WI38 (cell line): Measurements from ENCODE around the gene WSCD1.

ENCODE experiments used
- H3K4me3 ChIP-seq: 2 replicates; pipeline ENCODE4 v1.5.1; 2011; ENCODE audit warnings: low read depth, mild to moderate bottlenecking, control low read depth, low read length
- TF ChIP-seq, protein P1 (sequence below): IDR thresholded peaks from 2 replicates; pipeline ENCODE4 v1.5.1; 2012; ENCODE audit warnings: low read depth, mild to moderate bottlenecking, control low read depth, low read length

The WSCD1 gene

DNA sequence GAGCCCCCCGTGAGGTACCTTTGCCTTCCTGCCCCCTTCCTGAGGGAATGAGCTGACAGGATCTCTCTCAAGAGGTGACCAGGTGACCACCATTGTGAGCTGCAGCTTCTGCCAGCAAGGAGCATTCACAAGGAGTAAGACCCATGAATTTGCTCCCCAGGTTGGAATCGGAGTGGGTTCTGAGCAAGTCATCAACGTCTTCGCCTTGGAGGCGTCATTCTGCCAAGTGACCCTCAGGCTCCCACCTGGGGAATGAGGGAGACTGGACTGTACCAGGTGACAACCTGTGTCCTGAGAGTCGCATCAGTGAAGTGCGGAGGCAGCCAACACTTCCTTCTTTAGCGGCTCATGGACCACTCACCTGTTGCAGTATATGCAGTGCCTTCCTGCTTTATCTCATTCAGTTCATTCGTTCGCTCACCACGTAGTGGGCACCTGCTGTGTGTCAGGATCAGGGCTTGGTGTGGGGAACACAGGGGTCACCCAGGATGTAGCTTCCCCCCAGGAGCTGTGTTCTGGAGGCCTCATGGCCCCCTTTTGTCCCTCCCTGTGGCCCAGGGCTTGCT, 22.8 kb downstream of the WSCD1 start:
- TF ChIP-seq, protein P1, sequence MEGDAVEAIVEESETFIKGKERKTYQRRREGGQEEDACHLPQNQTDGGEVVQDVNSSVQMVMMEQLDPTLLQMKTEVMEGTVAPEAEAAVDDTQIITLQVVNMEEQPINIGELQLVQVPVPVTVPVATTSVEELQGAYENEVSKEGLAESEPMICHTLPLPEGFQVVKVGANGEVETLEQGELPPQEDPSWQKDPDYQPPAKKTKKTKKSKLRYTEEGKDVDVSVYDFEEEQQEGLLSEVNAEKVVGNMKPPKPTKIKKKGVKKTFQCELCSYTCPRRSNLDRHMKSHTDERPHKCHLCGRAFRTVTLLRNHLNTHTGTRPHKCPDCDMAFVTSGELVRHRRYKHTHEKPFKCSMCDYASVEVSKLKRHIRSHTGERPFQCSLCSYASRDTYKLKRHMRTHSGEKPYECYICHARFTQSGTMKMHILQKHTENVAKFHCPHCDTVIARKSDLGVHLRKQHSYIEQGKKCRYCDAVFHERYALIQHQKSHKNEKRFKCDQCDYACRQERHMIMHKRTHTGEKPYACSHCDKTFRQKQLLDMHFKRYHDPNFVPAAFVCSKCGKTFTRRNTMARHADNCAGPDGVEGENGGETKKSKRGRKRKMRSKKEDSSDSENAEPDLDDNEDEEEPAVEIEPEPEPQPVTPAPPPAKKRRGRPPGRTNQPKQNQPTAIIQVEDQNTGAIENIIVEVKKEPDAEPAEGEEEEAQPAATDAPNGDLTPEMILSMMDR: no peak
- no peak overlapping the region for H3K4me3 ChIP-seq

DNA sequence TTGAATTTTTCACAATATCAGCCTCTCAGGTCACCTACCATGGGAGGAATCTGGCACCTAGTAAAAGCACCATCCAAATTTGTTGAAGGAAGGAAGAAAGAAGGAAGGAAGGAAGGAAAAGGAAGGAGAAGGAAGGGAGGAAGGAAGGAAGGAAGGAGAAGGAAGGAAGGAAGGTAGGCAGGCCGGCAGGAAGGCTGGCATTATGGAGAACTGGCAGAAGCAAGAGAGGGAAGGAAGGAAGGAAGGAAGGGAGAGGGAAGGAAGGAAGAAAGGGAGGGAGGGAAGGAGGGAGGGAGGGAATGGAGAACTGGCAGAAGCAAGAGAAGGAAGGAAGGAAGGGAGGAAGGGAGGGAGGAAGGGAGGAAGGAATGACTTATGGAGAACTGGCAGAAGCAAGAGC, 24.3 kb downstream of the WSCD1 start:
- TF ChIP-seq, protein P1: no peak
- no peak overlapping the region for H3K4me3 ChIP-seq

DNA sequence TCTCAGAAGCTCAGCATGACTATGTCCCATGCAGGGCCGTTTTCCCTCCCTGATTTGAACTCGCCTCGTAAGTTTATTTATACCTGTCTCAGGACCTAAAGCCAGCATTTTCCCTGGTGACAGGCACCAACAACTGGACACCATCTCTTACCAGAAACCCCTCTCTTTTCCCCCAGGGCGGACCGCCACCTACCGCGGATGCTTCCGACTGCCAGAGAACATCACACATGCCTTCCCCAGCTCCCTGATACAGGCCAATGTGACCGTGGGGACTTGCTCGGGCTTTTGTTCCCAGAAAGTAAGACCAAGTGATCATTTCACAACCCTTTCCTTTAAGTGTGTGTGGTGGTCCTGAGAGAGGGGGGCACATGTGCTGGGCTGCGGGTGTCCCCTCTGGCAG, 24.7 kb downstream of the WSCD1 start:
- H3K4me3 ChIP-seq: no peak overlapping the region
- TF ChIP-seq, protein P1: no peak

DNA sequence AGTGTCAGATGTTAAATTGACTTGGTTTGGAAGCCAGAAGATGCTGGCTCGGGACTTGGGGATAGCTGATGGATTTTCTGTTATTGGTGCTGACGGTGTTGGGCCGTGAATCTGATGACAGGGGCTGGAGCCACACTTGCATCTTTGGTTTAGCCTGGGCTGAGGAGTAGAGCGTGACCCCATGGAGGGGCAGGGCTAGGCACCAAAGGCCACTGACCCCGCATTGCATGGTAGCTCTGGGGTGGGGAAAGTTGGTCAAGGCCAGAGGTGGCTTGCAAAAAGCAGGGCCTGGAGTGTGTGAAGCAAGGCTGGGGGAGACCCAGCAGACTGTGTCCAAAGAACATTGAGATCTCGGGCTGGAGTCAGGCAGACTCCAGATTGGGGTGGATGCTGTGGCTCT, 25.3 kb downstream of the WSCD1 start:
- TF ChIP-seq, protein P1: no peak
- H3K4me3 ChIP-seq: no peak overlapping the region

DNA sequence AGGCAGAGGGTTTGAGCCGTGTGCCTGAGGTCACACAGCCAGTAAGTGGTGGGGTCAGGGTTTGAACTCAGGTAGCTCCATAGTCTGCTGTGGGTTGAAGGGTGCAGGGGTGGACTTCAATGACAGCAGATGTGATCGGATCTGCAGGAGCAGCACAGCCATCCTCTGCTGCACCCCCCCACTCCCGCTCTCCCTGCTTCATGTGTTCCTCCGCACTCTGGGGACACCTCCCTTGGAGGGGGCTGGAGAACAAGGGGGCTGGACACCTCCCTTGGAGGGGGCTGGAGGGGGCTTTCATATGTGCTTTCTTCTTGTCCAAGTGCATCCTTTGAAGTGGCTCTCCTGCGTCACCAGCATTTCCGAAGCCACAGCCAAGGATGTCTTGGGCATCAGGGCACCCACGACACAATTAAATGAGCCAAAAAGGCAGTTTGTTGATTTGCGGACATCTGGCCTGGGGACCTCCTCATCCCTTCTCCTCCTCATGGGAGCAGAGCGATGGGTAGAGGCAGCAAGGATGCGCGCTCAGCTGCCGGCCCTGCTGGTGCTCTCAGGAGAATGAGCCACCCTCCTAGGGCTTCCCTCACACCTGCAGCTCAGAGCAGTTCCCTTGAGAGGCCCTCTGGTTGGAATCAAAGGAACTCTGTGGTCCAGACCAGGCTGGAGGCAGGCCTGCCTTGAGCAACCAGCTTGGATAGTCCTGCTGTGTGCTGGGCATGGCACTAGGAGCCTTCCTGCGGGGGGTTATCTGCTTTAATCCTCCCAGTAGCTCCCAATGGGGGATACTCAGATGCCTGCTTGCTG, 26.2 kb downstream of the WSCD1 start:
- TF ChIP-seq, protein P1: no peak
- H3K4me3 ChIP-seq: no peak overlapping the region

DNA sequence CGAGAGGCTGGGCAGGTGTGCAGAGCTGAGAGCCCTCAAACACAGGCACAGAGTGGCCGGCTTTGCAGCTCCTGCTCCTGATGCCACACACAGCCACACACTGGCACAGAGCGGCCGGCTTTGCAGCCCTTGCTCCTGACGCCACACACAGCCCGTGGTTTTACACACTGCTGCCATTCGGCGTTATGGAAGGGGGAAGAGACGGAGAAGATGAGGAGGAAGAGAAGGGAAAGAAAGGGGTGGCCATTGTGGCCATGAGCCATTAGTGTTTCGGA, 26.8 kb downstream of the WSCD1 start:
- TF ChIP-seq, protein P1: no peak

DNA sequence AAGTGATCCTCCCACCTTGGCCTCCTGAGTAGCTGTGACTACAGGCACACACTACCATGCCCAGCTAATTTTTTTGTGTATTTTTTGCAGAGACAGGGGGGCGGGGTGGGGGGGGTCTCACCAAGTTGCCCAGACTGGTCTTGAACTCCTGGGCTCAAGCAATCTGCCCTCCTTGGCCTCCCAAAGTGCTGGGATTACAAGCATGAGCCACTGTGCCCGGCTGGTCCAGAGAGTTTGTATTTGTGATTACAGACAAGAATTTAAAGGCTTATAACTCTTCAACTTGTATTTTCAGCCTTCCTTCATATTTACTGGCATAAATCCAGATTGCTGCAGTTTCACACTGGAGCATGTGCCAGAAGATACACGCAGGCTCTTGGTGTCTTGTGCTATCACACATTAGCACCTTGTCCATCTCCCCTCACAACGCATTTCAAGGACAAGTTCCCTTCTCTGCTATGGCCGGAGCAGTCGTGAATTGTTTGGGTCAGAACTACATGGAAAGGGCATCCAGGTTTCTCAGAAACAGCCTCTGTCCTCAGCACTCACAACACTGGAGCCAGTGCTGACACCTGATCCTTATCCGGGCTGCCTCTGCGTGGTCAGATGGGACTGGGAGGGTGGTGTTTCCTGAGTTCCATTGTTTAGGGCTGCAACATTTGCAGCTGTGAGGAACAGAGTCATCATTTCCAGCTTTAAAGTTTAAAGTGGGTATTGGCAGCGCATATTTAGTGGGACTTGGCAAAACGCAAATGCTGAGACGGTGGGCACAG, 28.1 kb downstream of the WSCD1 start:
- TF ChIP-seq, protein P1: no peak

More for the DNA sequence above, 26.8 kb downstream of the WSCD1 start:
- H3K4me3 ChIP-seq: no peak overlapping the region

More for the DNA sequence above, 28.1 kb downstream of the WSCD1 start:
- no peak overlapping the region for H3K4me3 ChIP-seq
